ENCODE results near the gene PTH1R. TPM values are rescaled to one million over a fixed set of nuclear protein-coding genes. Genes with fewer than 3 reads are reported as not detected.

The PTH1R gene
- total RNA-seq, 2 experiments from 2014 or later = not detected

GRCh38 chr3:46860017-46860809 lies 17.3 kb upstream of the PTH1R start:
- ChIA-PET CTCF (interaction anchor here (1.0 to 1.6 kb wide), 5 partner anchors 8 to 157 kb away, joined by 3 to 4 read pairs (median 3); no protein-coding TSS in a partner anchor), POLR2A (interaction anchor here (0.6 kb wide), 1 partner anchor 50 kb away, joined by 3 read pairs; no protein-coding TSS in a partner anchor)
- no peak overlapping the region for H3K27ac Mint-ChIP-seq
- no peak overlapping the region for H3K4me3 Mint-ChIP-seq
- DNase-seq (peak; percentile 39), ATAC-seq (no peak)
- no peaks in the 10 kb centered on the region for H3K27me3 Mint-ChIP-seq (ENCODE audit: low read depth)
- H3K4me1 Mint-ChIP-seq (ENCODE audit: low read depth) = no peaks in the 10 kb centered on the region
- H3K36me3 Mint-ChIP-seq (ENCODE audit: low read depth) = no peaks in the 10 kb centered on the region
- no peaks in the 10 kb centered on the region for H3K9me3 Mint-ChIP-seq (ENCODE audit: insufficient read depth)

- ChIA-PET POLR2A (no interaction called here), CTCF (no interaction called here)
- ATAC-seq (no peak), DNase-seq (no peak)
- no peaks in the 10 kb centered on the region for H3K9me3 Mint-ChIP-seq (ENCODE audit: insufficient read depth)
- no peaks in the 10 kb centered on the region for H3K4me1 Mint-ChIP-seq (ENCODE audit: low read depth)
- no peaks in the 10 kb centered on the region for H3K36me3 Mint-ChIP-seq (ENCODE audit: low read depth)
- H3K27ac Mint-ChIP-seq = no peak overlapping the region
- H3K4me3 Mint-ChIP-seq = no peak overlapping the region
- H3K27me3 Mint-ChIP-seq (ENCODE audit: low read depth) = no peaks in the 10 kb centered on the region
Observed at GRCh38 chr3:46860810-46861604, 16.5 kb upstream of the PTH1R start.

- Mint-ChIP-seq H3K4me1 (ENCODE audit: low read depth) (no peaks in the 10 kb centered on the region), H3K4me3 (no peak overlapping the region), H3K36me3 (ENCODE audit: low read depth) (no peaks in the 10 kb centered on the region), H3K27ac (no peak overlapping the region), H3K27me3 (ENCODE audit: low read depth) (no peaks in the 10 kb centered on the region), H3K9me3 (ENCODE audit: insufficient read depth) (no peaks in the 10 kb centered on the region)
- no peak for DNase-seq
- ATAC-seq = no peak
- ChIA-PET POLR2A (no interaction called here), CTCF (interaction anchor here (1.0 kb wide), 1 partner anchor 467 kb away, joined by 5 read pairs; no protein-coding TSS in a partner anchor)
Observed at GRCh38 chr3:46861605-46862368, 15.7 kb upstream of the PTH1R start.

- Mint-ChIP-seq H3K4me3 (no peak overlapping the region), H3K36me3 (ENCODE audit: low read depth) (no peaks in the 10 kb centered on the region), H3K4me1 (ENCODE audit: low read depth) (no peaks in the 10 kb centered on the region), H3K9me3 (ENCODE audit: insufficient read depth) (no peaks in the 10 kb centered on the region), H3K27me3 (ENCODE audit: low read depth) (no peaks in the 10 kb centered on the region), H3K27ac (no peak overlapping the region)
- ATAC-seq (no peak), DNase-seq (no peak)
- CTCF ChIA-PET = interaction anchor here (1.0 kb wide), 1 partner anchor 467 kb away, joined by 5 read pairs; no protein-coding TSS in a partner anchor
- POLR2A ChIA-PET = no interaction called here
Observed at GRCh38 chr3:46862369-46863025, 15.0 kb upstream of the PTH1R start.

GRCh38 chr3:46863261-46863782 lies 14.2 kb upstream of the PTH1R start, which contains the start of gene MYL3:
Gene MYL3 (minus strand): TSS chr3:46863444. CDS start chr3:46863390, 54 bp downstream.
- Mint-ChIP-seq H3K4me3 (no peak within 1 kb of the TSS), H3K27me3 (ENCODE audit: low read depth) (no peaks in the 10 kb centered on the region), H3K27ac (no peak within 1 kb of the TSS), H3K4me1 (ENCODE audit: low read depth) (no peaks in the 10 kb centered on the region), H3K9me3 (ENCODE audit: insufficient read depth) (no peaks in the 10 kb centered on the region), H3K36me3 (ENCODE audit: low read depth) (no peaks in the 10 kb centered on the region)
- DNase-seq (no peak), ATAC-seq (no peak)
- POLR2A ChIA-PET = no interaction called here
- CTCF ChIA-PET = no interaction called here

GRCh38 chr3:46864061-46864881 lies 13.2 kb upstream of the PTH1R start:
- Mint-ChIP-seq H3K4me3 (no peak overlapping the region), H3K9me3 (ENCODE audit: insufficient read depth) (no peaks in the 10 kb centered on the region), H3K4me1 (ENCODE audit: low read depth) (no peaks in the 10 kb centered on the region), H3K36me3 (ENCODE audit: low read depth) (no peaks in the 10 kb centered on the region), H3K27me3 (ENCODE audit: low read depth) (no peaks in the 10 kb centered on the region), H3K27ac (no peak overlapping the region)
- ChIA-PET POLR2A (no interaction called here), CTCF (interaction anchor here (0.8 to 1.0 kb wide), 3 partner anchors 9 to 45 kb away, joined by 3 read pairs; no protein-coding TSS in a partner anchor)
- DNase-seq (no peak), ATAC-seq (no peak)

- POLR2A ChIA-PET = no interaction called here
- ATAC-seq = no peak
- no peak for DNase-seq
- Mint-ChIP-seq H3K27ac (no peak overlapping the region), H3K9me3 (ENCODE audit: insufficient read depth) (no peaks in the 10 kb centered on the region), H3K36me3 (ENCODE audit: low read depth) (no peaks in the 10 kb centered on the region), H3K4me1 (ENCODE audit: low read depth) (no peaks in the 10 kb centered on the region), H3K4me3 (no peak overlapping the region), H3K27me3 (ENCODE audit: low read depth) (no peaks in the 10 kb centered on the region)
- CTCF ChIA-PET = interaction anchor here (0.8 to 0.9 kb wide), 2 partner anchors 8 to 133 kb away, joined by 3 read pairs; no protein-coding TSS in a partner anchor
Observed at GRCh38 chr3:46865031-46865507, 12.5 kb upstream of the PTH1R start.

GRCh38 chr3:46865546-46865945 lies 12.0 kb upstream of the PTH1R start:
- H3K9me3 Mint-ChIP-seq (ENCODE audit: insufficient read depth) = no peaks in the 10 kb centered on the region
- DNase-seq (no peak), ATAC-seq (no peak)
- ChIA-PET CTCF (interaction anchor here (0.9 to 1.6 kb wide), 6 partner anchors 12 to 458 kb away, joined by 3 to 5 read pairs (median 3); partner anchors contain the start of gene PTH1R), POLR2A (no interaction called here)
- H3K4me1 Mint-ChIP-seq (ENCODE audit: low read depth) = no peaks in the 10 kb centered on the region
- no peaks in the 10 kb centered on the region for H3K36me3 Mint-ChIP-seq (ENCODE audit: low read depth)
- H3K27ac Mint-ChIP-seq = no peak overlapping the region
- no peak overlapping the region for H3K4me3 Mint-ChIP-seq
- no peaks in the 10 kb centered on the region for H3K27me3 Mint-ChIP-seq (ENCODE audit: low read depth)

- H3K4me3 Mint-ChIP-seq = no peak overlapping the region
- no peak for ATAC-seq
- ChIA-PET POLR2A (no interaction called here), CTCF (interaction anchor here (0.7 to 1.6 kb wide), 10 partner anchors 11 to 458 kb away, joined by 3 to 6 read pairs (median 3); partner anchors contain the start of gene PTH1R)
- no peaks in the 10 kb centered on the region for H3K4me1 Mint-ChIP-seq (ENCODE audit: low read depth)
- no peaks in the 10 kb centered on the region for H3K36me3 Mint-ChIP-seq (ENCODE audit: low read depth)
- no peak for DNase-seq
- no peaks in the 10 kb centered on the region for H3K9me3 Mint-ChIP-seq (ENCODE audit: insufficient read depth)
- no peaks in the 10 kb centered on the region for H3K27me3 Mint-ChIP-seq (ENCODE audit: low read depth)
- H3K27ac Mint-ChIP-seq = no peak overlapping the region
Observed at GRCh38 chr3:46866032-46866595, 11.4 kb upstream of the PTH1R start.
